Measurements from ENCODE around the gene ZNF683.

ZNF683 gene

DNA sequence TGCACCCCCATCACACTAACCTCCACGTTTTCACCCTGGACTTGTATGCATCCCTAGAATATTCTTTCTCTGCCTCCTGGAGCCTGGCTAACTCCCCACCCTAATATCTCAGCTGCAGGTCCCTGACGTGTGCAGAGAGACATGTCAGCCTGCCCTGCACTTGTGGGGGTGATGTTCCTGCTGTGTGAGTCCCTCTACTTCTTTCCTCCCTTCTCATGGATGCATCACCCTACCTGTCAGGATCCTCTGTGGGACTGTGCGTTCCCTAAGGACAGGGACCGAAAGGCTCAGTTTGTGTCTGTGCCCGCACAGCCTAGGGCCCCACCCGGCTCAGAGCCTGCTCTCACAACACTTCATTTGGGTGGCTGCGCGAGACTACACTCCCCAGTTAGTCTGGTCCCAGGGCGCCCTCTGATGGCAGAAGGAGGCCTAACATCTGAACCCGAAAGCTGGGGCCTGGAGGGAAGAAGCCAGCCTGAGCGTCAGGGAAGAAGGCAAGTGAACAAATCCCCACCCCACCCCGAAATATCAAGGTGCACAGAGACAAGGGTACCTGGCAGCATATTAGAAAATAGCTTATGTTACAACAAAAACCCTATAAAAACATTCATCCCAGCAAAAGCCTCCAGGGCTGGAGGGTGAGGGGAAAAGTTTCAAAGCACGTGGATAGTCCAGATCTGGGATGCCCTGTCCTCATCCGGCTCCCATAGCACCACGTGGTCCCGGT lies 51.1 kb downstream of the ZNF683 start (continued):
- TF ChIP-seq, protein P1, sequence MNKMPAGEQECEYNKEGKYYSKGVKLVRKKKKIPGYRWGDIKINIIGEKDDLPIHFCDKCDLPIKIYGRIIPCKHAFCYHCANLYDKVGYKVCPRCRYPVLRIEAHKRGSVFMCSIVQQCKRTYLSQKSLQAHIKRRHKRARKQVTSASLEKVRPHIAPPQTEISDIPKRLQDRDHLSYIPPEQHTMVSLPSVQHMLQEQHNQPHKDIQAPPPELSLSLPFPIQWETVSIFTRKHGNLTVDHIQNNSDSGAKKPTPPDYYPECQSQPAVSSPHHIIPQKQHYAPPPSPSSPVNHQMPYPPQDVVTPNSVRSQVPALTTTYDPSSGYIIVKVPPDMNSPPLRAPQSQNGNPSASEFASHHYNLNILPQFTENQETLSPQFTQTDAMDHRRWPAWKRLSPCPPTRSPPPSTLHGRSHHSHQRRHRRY (tag by site-specific recombination; IDR thresholded peaks at IDR 0.05): no peak
- TF ChIP-seq PATZ1 (tag by site-specific recombination; IDR thresholded peaks at IDR 0.05): 0 out of 2 replicates have a peak, but pooled peaks have one; percentile 32
- peak; percentile 33; the same call in 1 of the 2 replicates for TF ChIP-seq ZBTB8A (tag by site-specific recombination; IDR thresholded peaks at IDR 0.05)
- no peak for TF ChIP-seq SETDB1 (IDR thresholded peaks at IDR 0.05; ENCODE audit: insufficient read length, low read length)
- peak; percentile 92 for TF ChIP-seq ZNF654 (tag by site-specific recombination; IDR thresholded peaks at IDR 0.05; ENCODE audit: low read depth)
- TF ChIP-seq ZBTB48 (tag by site-specific recombination; IDR thresholded peaks at IDR 0.05): peak; percentile 79; the same call in 1 of the 2 replicates
- TF ChIP-seq, protein P2, sequence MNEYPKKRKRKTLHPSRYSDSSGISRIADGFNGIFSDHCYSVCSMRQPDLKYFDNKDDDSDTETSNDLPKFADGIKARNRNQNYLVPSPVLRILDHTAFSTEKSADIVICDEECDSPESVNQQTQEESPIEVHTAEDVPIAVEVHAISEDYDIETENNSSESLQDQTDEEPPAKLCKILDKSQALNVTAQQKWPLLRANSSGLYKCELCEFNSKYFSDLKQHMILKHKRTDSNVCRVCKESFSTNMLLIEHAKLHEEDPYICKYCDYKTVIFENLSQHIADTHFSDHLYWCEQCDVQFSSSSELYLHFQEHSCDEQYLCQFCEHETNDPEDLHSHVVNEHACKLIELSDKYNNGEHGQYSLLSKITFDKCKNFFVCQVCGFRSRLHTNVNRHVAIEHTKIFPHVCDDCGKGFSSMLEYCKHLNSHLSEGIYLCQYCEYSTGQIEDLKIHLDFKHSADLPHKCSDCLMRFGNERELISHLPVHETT (tag by site-specific recombination; IDR thresholded peaks at IDR 0.05): no peak
- no peak for TF ChIP-seq ZNF202 (tag by site-specific recombination; IDR thresholded peaks at IDR 0.05; ENCODE audit: borderline replicate concordance)
- no peak for TF ChIP-seq REPIN1 (tag by site-specific recombination; IDR thresholded peaks at IDR 0.05; ENCODE audit: low read depth)
- no peak for TF ChIP-seq SP7 (tag by site-specific recombination; IDR thresholded peaks at IDR 0.05)
- peak; percentile 77 for TF ChIP-seq ZFP69B (tag by site-specific recombination; IDR thresholded peaks at IDR 0.05)
- no peak for TF ChIP-seq GLI2 (tag by site-specific recombination; IDR thresholded peaks at IDR 0.05; ENCODE audit: borderline replicate concordance, low read depth)
- no peak for TF ChIP-seq KLF10 (tag by site-specific recombination; IDR thresholded peaks at IDR 0.05)
- TF ChIP-seq ZNF184 (tag by site-specific recombination; IDR thresholded peaks at IDR 0.05): no peak
- no peak for TF ChIP-seq ZNF610 (tag by site-specific recombination; IDR thresholded peaks at IDR 0.05; ENCODE audit: borderline replicate concordance)
- peak; percentile 27; the same call in 1 of the 2 replicates for TF ChIP-seq ZNF660 (tag by site-specific recombination; IDR thresholded peaks at IDR 0.05)
- TF ChIP-seq RBAK (tag by site-specific recombination; IDR thresholded peaks at IDR 0.05): no peak

DNA sequence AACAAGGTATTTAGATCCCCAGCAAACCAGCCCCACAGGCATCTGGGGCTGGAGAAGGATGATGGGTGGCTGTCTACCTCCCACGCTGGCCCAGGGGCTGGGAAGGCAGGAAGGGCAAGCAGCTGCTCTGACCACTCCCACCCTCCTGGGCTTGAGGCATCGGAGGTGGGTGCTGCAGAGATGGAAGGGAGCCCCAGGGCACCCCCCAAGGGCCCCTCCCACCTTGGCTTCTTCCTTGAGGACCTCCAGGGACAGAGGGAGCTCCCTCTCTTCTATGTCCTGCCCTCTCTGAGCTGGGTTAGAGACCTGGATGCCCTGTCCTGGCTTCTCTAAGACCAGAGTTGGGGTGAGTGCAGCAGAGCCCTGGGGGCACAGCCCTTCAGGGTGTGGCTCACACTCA lies 51.7 kb downstream of the ZNF683 start:
- no peak overlapping the region for H3K27ac ChIP-seq (ENCODE audit: extremely low read depth, low read depth, low read length)
- CTCF ChIA-PET: interaction anchor here (0.6 to 11.1 kb wide), 24 partner anchors 9 to 1091 kb away, joined by 3 to 203 read pairs (median 5); partner anchors contain the start of genes CATSPER4, CEP85 and SH3BGRL3
- H3K36me3 ChIP-seq (ENCODE audit: control insufficient read depth in 2 of 2, insufficient read depth in 1 of 2, low read length in 2 of 2): peaks cover 0 to 34% of the 10 kb centered on the region in 2 experiments; a peak in 2 of 3 replicates
- H3K9me3 ChIP-seq (ENCODE audit: control insufficient read depth, insufficient read depth, low read depth, low read length): no peaks in the 10 kb centered on the region
- POLR2A ChIA-PET: interaction anchor here (2.5 to 3.0 kb wide), 2 partner anchors 36 to 41 kb away, joined by 6 to 10 read pairs; partner anchors contain the start of gene SH3BGRL3
- H3K4me3 ChIP-seq (ENCODE audit: low read depth, low read length): no peak overlapping the region
- TF ChIP-seq YY1 (tag by site-specific recombination; IDR thresholded peaks at IDR 0.05) (no peak), ZNF596 (tag by site-specific recombination; IDR thresholded peaks at IDR 0.05) (no peak), EGR2 (tag by site-specific recombination; IDR thresholded peaks at IDR 0.05; ENCODE audit: low read depth) (0 out of 2 replicates have a peak, but pooled peaks have one; percentile 14), ZFHX2 (tag by site-specific recombination; conservative IDR thresholded peaks at IDR 0.05) (0 out of 2 replicates have a peak, but pooled peaks have one; percentile 2)
- H3K4me1 ChIP-seq (ENCODE audit: control insufficient read depth, insufficient read depth, low read length): no peaks in the 10 kb centered on the region
